Measurements from ENCODE around the gene EIF3I. TPM values are rescaled to one million over a fixed set of nuclear protein-coding genes. Genes with fewer than 3 reads are reported as not detected.
"Not testable (repeated sequence)": the region's sequence is repeated elsewhere in the genome, so short reads cannot be mapped to it uniquely, and the experiment has no call there.

Gene EIF3I
- total RNA-seq, 3 donors from 2014 or later (not counting 1 experiment from before 2014, with no cell fraction given) = 107 to 126 (median 110) TPM

DNA sequence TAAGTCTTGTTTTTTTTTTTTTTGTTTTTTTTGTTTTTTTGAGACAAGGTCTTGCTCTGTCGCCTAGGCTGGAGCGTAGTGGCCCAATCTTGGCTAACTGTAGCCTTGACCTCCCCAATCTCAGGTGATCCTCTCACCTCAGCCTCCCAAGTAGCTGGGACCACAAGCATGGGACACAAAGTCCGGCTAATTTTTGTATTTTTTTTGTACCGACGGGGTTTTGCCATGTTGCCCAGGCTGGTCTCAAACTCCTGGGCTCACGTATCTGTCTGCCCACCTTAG, 35.0 kb downstream of the EIF3I start:
- H3K27me3 Mint-ChIP-seq (ENCODE audit: low read depth in 2 of 2) = no peaks in the 10 kb centered on the region
- Histone ChIP-seq H3K27me3 (ENCODE audit: control insufficient read depth, insufficient read depth, low read length) (no peaks in the 10 kb centered on the region), H3K4me3 (ENCODE audit: low read length) (no peak overlapping the region), H3K36me3 (ENCODE audit: control insufficient read depth, insufficient read depth, low read length) (peaks cover 5% of the 10 kb centered on the region), H3K9me3 (ENCODE audit: control insufficient read depth, insufficient read depth, low read length) (no peaks in the 10 kb centered on the region), H3K4me1 (ENCODE audit: control insufficient read depth, insufficient read depth, low read length) (peaks cover 92% of the 10 kb centered on the region), H3K27ac (ENCODE audit: low read length) (peak overlapping the region; percentile 86)
- DNase-seq (no peak), ATAC-seq (no peak)
- H3K4me3 Mint-ChIP-seq = peak overlapping the region; percentile 87
- H3K27ac Mint-ChIP-seq = peak overlapping the region; percentile 93 to 96
- TF ChIP-seq, protein P1, sequence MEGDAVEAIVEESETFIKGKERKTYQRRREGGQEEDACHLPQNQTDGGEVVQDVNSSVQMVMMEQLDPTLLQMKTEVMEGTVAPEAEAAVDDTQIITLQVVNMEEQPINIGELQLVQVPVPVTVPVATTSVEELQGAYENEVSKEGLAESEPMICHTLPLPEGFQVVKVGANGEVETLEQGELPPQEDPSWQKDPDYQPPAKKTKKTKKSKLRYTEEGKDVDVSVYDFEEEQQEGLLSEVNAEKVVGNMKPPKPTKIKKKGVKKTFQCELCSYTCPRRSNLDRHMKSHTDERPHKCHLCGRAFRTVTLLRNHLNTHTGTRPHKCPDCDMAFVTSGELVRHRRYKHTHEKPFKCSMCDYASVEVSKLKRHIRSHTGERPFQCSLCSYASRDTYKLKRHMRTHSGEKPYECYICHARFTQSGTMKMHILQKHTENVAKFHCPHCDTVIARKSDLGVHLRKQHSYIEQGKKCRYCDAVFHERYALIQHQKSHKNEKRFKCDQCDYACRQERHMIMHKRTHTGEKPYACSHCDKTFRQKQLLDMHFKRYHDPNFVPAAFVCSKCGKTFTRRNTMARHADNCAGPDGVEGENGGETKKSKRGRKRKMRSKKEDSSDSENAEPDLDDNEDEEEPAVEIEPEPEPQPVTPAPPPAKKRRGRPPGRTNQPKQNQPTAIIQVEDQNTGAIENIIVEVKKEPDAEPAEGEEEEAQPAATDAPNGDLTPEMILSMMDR (IDR thresholded peaks at IDR 0.05) = no peak
- intact Hi-C loops (cut with micrococcal nuclease) = no loop called here
- H3K9me3 Mint-ChIP-seq = no peaks in the 10 kb centered on the region
- WGBS (ENCODE audit: insufficient coverage) = 80% methylated on average over 6 of the region's 6 CpGs
- H3K36me3 Mint-ChIP-seq = no peaks in the 10 kb centered on the region
- H3K4me1 Mint-ChIP-seq = peaks cover 34 to 52% of the 10 kb centered on the region in 2 donors

DNA sequence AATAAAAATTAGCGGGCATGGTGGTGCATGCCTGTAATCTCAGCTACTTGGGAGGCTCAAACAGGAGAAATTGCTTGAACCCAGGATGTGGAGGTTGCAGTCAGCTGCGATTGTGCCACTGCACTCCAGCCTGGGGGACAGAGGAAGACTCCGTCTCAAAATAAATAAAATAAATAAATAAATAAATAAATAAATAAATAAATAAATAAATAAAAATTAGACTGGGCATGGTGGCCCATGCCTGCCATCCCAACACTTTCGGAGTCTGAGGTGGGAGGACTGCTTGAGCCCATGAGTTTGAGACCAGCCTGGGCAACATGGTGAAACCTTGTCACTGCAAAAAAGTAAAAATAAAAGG, 41.0 kb downstream of the EIF3I start:
- H3K4me3 Mint-ChIP-seq; H3K4me3 ChIP-seq (ENCODE audit: low read length); H3K27me3 Mint-ChIP-seq (ENCODE audit: low read depth in 2 of 2); H3K36me3 Mint-ChIP-seq; H3K27ac ChIP-seq (ENCODE audit: low read length); intact Hi-C loops (cut with micrococcal nuclease); DNase-seq; H3K27me3 ChIP-seq (ENCODE audit: control insufficient read depth, insufficient read depth, low read length); H3K9me3 Mint-ChIP-seq; H3K9me3 ChIP-seq (ENCODE audit: control insufficient read depth, insufficient read depth, low read length); ATAC-seq: not testable (repeated sequence)
- peak overlapping the region; percentile 53 to 70 for H3K27ac Mint-ChIP-seq
- peaks cover 31 to 38% of the 10 kb centered on the region in 2 donors for H3K4me1 Mint-ChIP-seq
- Histone ChIP-seq H3K4me1 (ENCODE audit: control insufficient read depth, insufficient read depth, low read length) (peaks cover 73% of the 10 kb centered on the region), H3K36me3 (ENCODE audit: control insufficient read depth, insufficient read depth, low read length) (peaks cover 11% of the 10 kb centered on the region)
- WGBS (ENCODE audit: insufficient coverage) = 97% methylated on average over 2 of the region's 4 CpGs

DNA sequence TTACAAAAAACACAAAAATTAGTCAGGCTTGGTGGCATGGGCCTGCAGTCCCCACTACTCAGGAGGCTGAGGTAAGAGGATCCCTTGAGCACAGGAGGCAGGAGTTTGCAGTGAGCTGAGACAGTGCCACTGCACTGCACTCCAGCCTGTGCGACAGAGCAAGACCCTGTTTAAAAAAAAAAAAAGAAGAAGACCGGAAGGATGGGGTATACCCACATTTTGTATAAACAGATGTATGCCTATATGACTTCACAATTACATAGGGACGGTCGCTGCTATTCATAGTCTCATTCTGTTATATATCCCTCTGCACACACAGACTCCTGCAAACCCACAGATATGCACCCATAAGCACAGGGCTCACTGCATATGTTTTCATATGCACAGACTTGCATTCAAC, 41.5 kb downstream of the EIF3I start:
- WGBS (ENCODE audit: insufficient coverage) = 46% methylated on average over 4 of the region's 4 CpGs
- H3K4me1 Mint-ChIP-seq = peaks cover 31 to 39% of the 10 kb centered on the region in 2 donors
- H3K36me3 ChIP-seq (ENCODE audit: control insufficient read depth, insufficient read depth, low read length) = peaks cover 11% of the 10 kb centered on the region

GRCh38 chr1:32265846-32266245, 43.6 kb downstream of the EIF3I start:
- DNase-seq = no peak
- Mint-ChIP-seq H3K36me3 (no peaks in the 10 kb centered on the region), H3K27ac (peak overlapping the region; percentile 71 to 77), H3K9me3 (no peaks in the 10 kb centered on the region), H3K4me3 (no peak overlapping the region), H3K4me1 (peaks cover 23 to 39% of the 10 kb centered on the region in 2 donors), H3K27me3 (ENCODE audit: low read depth in 2 of 2) (no peaks in the 10 kb centered on the region)
- 97% methylated on average over 9 of the region's 9 CpGs for WGBS (ENCODE audit: insufficient coverage)
- Histone ChIP-seq H3K27me3 (ENCODE audit: control insufficient read depth, insufficient read depth, low read length) (no peaks in the 10 kb centered on the region), H3K27ac (ENCODE audit: low read length) (no peak overlapping the region), H3K4me1 (ENCODE audit: control insufficient read depth, insufficient read depth, low read length) (peaks cover 56% of the 10 kb centered on the region), H3K36me3 (ENCODE audit: control insufficient read depth, insufficient read depth, low read length) (peaks cover 11% of the 10 kb centered on the region), H3K9me3 (ENCODE audit: control insufficient read depth, insufficient read depth, low read length) (no peaks in the 10 kb centered on the region), H3K4me3 (ENCODE audit: low read length) (no peak overlapping the region)
- TF ChIP-seq, protein P1 (IDR thresholded peaks at IDR 0.05) = no peak
- ATAC-seq = no peak
- intact Hi-C loops (cut with micrococcal nuclease) = loop anchor here (2.0 kb wide), 1 partner anchor 15 kb away; the partner anchor contains the start of gene LCK

More for the DNA sequence above, 41.5 kb downstream of the EIF3I start:
- H3K4me1 ChIP-seq (ENCODE audit: control insufficient read depth, insufficient read depth, low read length) = peaks cover 68% of the 10 kb centered on the region
- H3K4me3 ChIP-seq (ENCODE audit: low read length) = no peak overlapping the region
- Mint-ChIP-seq H3K4me3 (peak overlapping the region; percentile 31), H3K9me3 (no peaks in the 10 kb centered on the region), H3K27me3 (ENCODE audit: low read depth in 2 of 2) (no peaks in the 10 kb centered on the region), H3K27ac (peak overlapping the region; percentile 53 to 70), H3K36me3 (no peaks in the 10 kb centered on the region)
- ATAC-seq = peak; percentile 31 to 52 (median 46)
- H3K27ac ChIP-seq (ENCODE audit: low read length) = peak overlapping the region; percentile 43
- no peaks in the 10 kb centered on the region for H3K27me3 ChIP-seq (ENCODE audit: control insufficient read depth, insufficient read depth, low read length)
- TF ChIP-seq, protein P1 (IDR thresholded peaks at IDR 0.05) = no peak
- no peaks in the 10 kb centered on the region for H3K9me3 ChIP-seq (ENCODE audit: control insufficient read depth, insufficient read depth, low read length)
- DNase-seq = peak in 1 of 2 donors; percentile 61
- intact Hi-C loops (cut with micrococcal nuclease) = loop anchor here (2.0 kb wide), 1 partner anchor 13 kb away; the partner anchor contains the start of gene LCK

All from natural killer cell (primary cell).